Astrocyte of the cerebellum (primary cell): ENCODE data around the gene ROR1.

Experiments
- DNase-seq: peaks from one replicate; pipeline ENCODE4 v3.0.0-alpha.2; 2011; ENCODE audit warnings: low read depth
- H3K4me3 ChIP-seq: 2 replicates; pipeline ENCODE4 v1.5.1; 2011; ENCODE audit warnings: mild to moderate bottlenecking, low read depth, low read length, moderate library complexity
- CTCF ChIP-seq: IDR thresholded peaks from 2 replicates; pipeline ENCODE4 v1.5.1; 2012; ENCODE audit warnings: low read length, low read depth, moderate library complexity, mild to moderate bottlenecking; ENCODE audit errors: missing control alignments
- in situ Hi-C: cut with HindIII; loops from 2 replicates; pipeline ENCODE4 v1.10.0; 2017; ENCODE audit warnings: low sequenced_read_pairs

ROR1 gene

GRCh38 chr1:63831409-63831808 is 57.6 kb downstream of the ROR1 start:
- no peak for TF ChIP-seq CTCF
- in situ Hi-C loops = no loop called here
- DNase-seq = no peak
- no peak overlapping the region for H3K4me3 ChIP-seq

GRCh38 chr1:63833363-63834119 is 59.7 kb downstream of the ROR1 start:
- DNase-seq = no peak
- TF ChIP-seq CTCF = no peak
- in situ Hi-C loops = no loop called here

GRCh38 chr1:63835128-63835527 is 61.3 kb downstream of the ROR1 start:
- TF ChIP-seq CTCF = no peak
- DNase-seq = no peak
- in situ Hi-C loops = no loop called here
- H3K4me3 ChIP-seq = no peak overlapping the region

More at GRCh38 chr1:63833363-63834119, 59.7 kb downstream of the ROR1 start:
- H3K4me3 ChIP-seq = no peak overlapping the region

GRCh38 chr1:63836374-63836773 is 62.6 kb downstream of the ROR1 start:
- H3K4me3 ChIP-seq = no peak overlapping the region
- no peak for TF ChIP-seq CTCF
- in situ Hi-C loops = no loop called here
- DNase-seq = no peak

GRCh38 chr1:63836830-63837229 is 63.0 kb downstream of the ROR1 start:
- in situ Hi-C loops = no loop called here
- no peak for TF ChIP-seq CTCF
- H3K4me3 ChIP-seq = no peak overlapping the region
- DNase-seq = no peak

GRCh38 chr1:63843010-63843409 is 69.2 kb downstream of the ROR1 start:
- no peak overlapping the region for H3K4me3 ChIP-seq
- in situ Hi-C loops = no loop called here
- TF ChIP-seq CTCF = no peak
- no peak for DNase-seq
